NCI-H128 (cell line): ENCODE results near the gene SOX8.
"Not testable (repeated sequence)": the region's sequence is repeated elsewhere in the genome, so short reads cannot be mapped to it uniquely, and the experiment has no call there.

ENCODE experiments used
- DNase-seq: peaks from one replicate; lab custom pipeline; 2025; ENCODE audit not compliant: unreplicated experiment; lab: John Stamatoyannopoulos, UW

Gene SOX8

GRCh38 chr16:1021553-1022160 lies 40.1 kb downstream of the SOX8 start:
- no peak for DNase-seq

GRCh38 chr16:1022466-1022865 lies 40.9 kb downstream of the SOX8 start:
- DNase-seq, result no peak

- no peak for DNase-seq
Measured at GRCh38 chr16:1024138-1024537, 42.6 kb downstream of the SOX8 start.

- DNase-seq, result not testable (repeated sequence)
Measured at GRCh38 chr16:1025183-1025809, 43.7 kb downstream of the SOX8 start.

GRCh38 chr16:1026057-1026783 lies 44.6 kb downstream of the SOX8 start:
- no peak for DNase-seq

GRCh38 chr16:1026784-1027500 lies 45.4 kb downstream of the SOX8 start:
- DNase-seq, result no peak

GRCh38 chr16:1027501-1027815 lies 45.9 kb downstream of the SOX8 start:
- no peak for DNase-seq

GRCh38 chr16:1028056-1028455 lies 46.5 kb downstream of the SOX8 start:
- no peak for DNase-seq

GRCh38 chr16:1028524-1029258 lies 47.1 kb downstream of the SOX8 start:
- DNase-seq, result no peak

- DNase-seq, result no peak
Measured at GRCh38 chr16:1029259-1029545, 47.6 kb downstream of the SOX8 start.

- no peak for DNase-seq
Measured at GRCh38 chr16:1030473-1030901, 48.9 kb downstream of the SOX8 start.

GRCh38 chr16:1031666-1032065 lies 50.1 kb downstream of the SOX8 start:
- no peak for DNase-seq

GRCh38 chr16:1032607-1033006 lies 51.0 kb downstream of the SOX8 start:
- no peak for DNase-seq

GRCh38 chr16:1033128-1033679 lies 51.6 kb downstream of the SOX8 start:
- no peak for DNase-seq

- DNase-seq, result no peak
Measured at GRCh38 chr16:1034230-1035065, 52.9 kb downstream of the SOX8 start.

- DNase-seq, result no peak
Measured at GRCh38 chr16:1035066-1035415, 53.5 kb downstream of the SOX8 start.

- DNase-seq, result no peak
Measured at GRCh38 chr16:1036166-1036565, 54.6 kb downstream of the SOX8 start.
